Fibroblast of pulmonary artery (primary cell): ENCODE results near the gene BANP.
"Not testable (repeated sequence)": the region's sequence is repeated elsewhere in the genome, so short reads cannot be mapped to it uniquely, and the experiment has no call there.

Experiments used
- DNase-seq: peaks from one replicate; pipeline ENCODE4 v3.0.0-alpha.2; 2010; ENCODE audit warnings: low read depth
- H3K4me3 ChIP-seq: replicated peaks from 2 replicates; pipeline ENCODE4 v1.5.1; 2011; ENCODE audit warnings: low read depth, mild to moderate bottlenecking, control low read depth, low read length, moderate library complexity
- CTCF ChIP-seq: IDR thresholded peaks from 2 replicates; pipeline ENCODE4 v1.5.1; 2011; ENCODE audit warnings: mild to moderate bottlenecking, control low read depth, low read length, inconsistent platforms; ENCODE audit errors: missing control alignments

Gene BANP

GRCh38 chr16:88013091-88013609 lies 61.9 kb downstream of the BANP start:
- TF ChIP-seq CTCF = no peak
- no peak overlapping the region for H3K4me3 ChIP-seq
- DNase-seq = no peak

GRCh38 chr16:88013766-88014251 lies 62.6 kb downstream of the BANP start:
- no peak overlapping the region for H3K4me3 ChIP-seq
- no peak for DNase-seq
- no peak for TF ChIP-seq CTCF

- no peak for TF ChIP-seq CTCF
- peak; percentile 6 for DNase-seq
- H3K4me3 ChIP-seq = no peak overlapping the region
Observed at GRCh38 chr16:88014252-88014781, 63.1 kb downstream of the BANP start.

GRCh38 chr16:88014954-88015805 lies 63.9 kb downstream of the BANP start:
- no peak overlapping the region for H3K4me3 ChIP-seq
- no peak for TF ChIP-seq CTCF
- no peak for DNase-seq

GRCh38 chr16:88015806-88016140 lies 64.5 kb downstream of the BANP start:
- no peak overlapping the region for H3K4me3 ChIP-seq
- no peak for TF ChIP-seq CTCF
- DNase-seq = no peak

- not testable (repeated sequence) for DNase-seq, H3K4me3 ChIP-seq
Observed at GRCh38 chr16:88016386-88016785, 65.2 kb downstream of the BANP start.

GRCh38 chr16:88016964-88017363 lies 65.7 kb downstream of the BANP start:
- no peak overlapping the region for H3K4me3 ChIP-seq
- TF ChIP-seq CTCF = no peak
- DNase-seq = no peak
